ENCODE data around the gene KRTAP5-7. TPM values are rescaled to one million over a fixed set of nuclear protein-coding genes. Genes with fewer than 3 reads are reported as not detected.

Gene KRTAP5-7
- total RNA-seq, 3 donors from 2014 or later (not counting 1 experiment from before 2014, with no cell fraction given), result 0.19 to 0.25 TPM; not detected in 1

DNA sequence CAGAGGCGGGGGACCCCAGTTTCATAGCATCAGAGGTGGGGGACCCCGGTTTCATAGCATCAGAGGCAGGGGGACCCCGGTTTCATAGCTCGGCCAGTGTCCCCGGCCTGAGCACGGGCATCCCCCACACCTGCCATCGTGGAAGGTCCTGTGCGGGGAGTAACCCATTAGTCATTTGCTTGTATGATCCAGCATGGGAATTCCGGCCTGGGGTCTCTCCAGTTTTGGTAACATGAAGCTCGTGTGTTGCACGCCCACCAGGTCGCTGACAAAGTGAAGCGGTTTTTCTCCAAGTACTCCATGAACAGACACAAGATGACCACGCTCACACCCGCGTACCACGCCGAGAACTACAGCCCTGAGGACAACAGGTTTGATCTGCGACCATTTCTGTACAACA is 29.0 kb upstream of the KRTAP5-7 start:
- H3K4me3 Mint-ChIP-seq, result no peak overlapping the region
- Histone ChIP-seq H3K27me3 (ENCODE audit: control insufficient read depth, insufficient read depth, low read length) (no peaks in the 10 kb centered on the region), H3K36me3 (ENCODE audit: control insufficient read depth, insufficient read depth, low read length) (peaks cover 66% of the 10 kb centered on the region), H3K4me3 (ENCODE audit: low read length) (no peak overlapping the region), H3K4me1 (ENCODE audit: control insufficient read depth, insufficient read depth, low read length) (no peaks in the 10 kb centered on the region), H3K9me3 (ENCODE audit: control insufficient read depth, insufficient read depth, low read length) (no peaks in the 10 kb centered on the region), H3K27ac (ENCODE audit: low read length) (no peak overlapping the region)
- 96% methylated on average over 19 of the region's 19 CpGs for WGBS (ENCODE audit: insufficient coverage)
- no peaks in the 10 kb centered on the region for H3K9me3 Mint-ChIP-seq
- peak in 1 of 2 donors; percentile 3 for DNase-seq
- no peaks in the 10 kb centered on the region for H3K27me3 Mint-ChIP-seq (ENCODE audit: low read depth in 2 of 2)
- H3K4me1 Mint-ChIP-seq, result no peaks in the 10 kb centered on the region
- no peak overlapping the region for H3K27ac Mint-ChIP-seq
- no peak for TF ChIP-seq CTCF (IDR thresholded peaks at IDR 0.05)
- intact Hi-C loops (cut with micrococcal nuclease), result no loop called here
- peaks cover 14% of the 10 kb centered on the region for H3K36me3 Mint-ChIP-seq
- no peak for ATAC-seq

DNA sequence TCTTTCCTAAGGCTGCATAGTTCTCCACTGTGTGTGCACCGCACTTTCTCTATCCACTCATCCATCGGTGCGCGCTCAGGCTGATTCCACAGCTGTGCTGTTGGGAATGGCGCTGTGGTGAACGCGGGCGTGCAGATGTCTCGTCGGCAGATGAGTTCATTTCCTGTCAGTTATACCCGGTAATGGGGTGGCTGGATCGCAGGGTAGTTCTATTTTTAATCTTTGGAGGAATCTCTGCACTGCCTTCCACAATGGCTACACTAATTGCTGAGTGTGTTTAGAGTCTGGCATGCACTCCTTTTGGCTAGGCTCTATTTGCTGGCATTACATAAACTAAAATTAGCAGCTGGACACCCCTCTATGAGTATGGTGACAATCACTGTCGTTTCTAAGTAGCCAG is 27.9 kb upstream of the KRTAP5-7 start:
- no peaks in the 10 kb centered on the region for H3K27me3 Mint-ChIP-seq (ENCODE audit: low read depth in 2 of 2)
- H3K4me3 Mint-ChIP-seq, result no peak overlapping the region
- ATAC-seq (no peak), DNase-seq (no peak)
- peaks cover 67% of the 10 kb centered on the region for H3K36me3 ChIP-seq (ENCODE audit: control insufficient read depth, insufficient read depth, low read length)
- H3K27ac ChIP-seq (ENCODE audit: low read length), result no peak overlapping the region
- no peaks in the 10 kb centered on the region for H3K9me3 Mint-ChIP-seq
- WGBS (ENCODE audit: insufficient coverage), result 78% methylated on average over 13 of the region's 13 CpGs
- H3K4me1 ChIP-seq (ENCODE audit: control insufficient read depth, insufficient read depth, low read length), result no peaks in the 10 kb centered on the region
- H3K4me1 Mint-ChIP-seq, result no peaks in the 10 kb centered on the region
- H3K27ac Mint-ChIP-seq, result no peak overlapping the region
- H3K36me3 Mint-ChIP-seq, result peaks cover 14% of the 10 kb centered on the region
- no peak for TF ChIP-seq CTCF (IDR thresholded peaks at IDR 0.05)
- intact Hi-C loops (cut with micrococcal nuclease), result no loop called here
- no peak overlapping the region for H3K4me3 ChIP-seq (ENCODE audit: low read length)
- no peaks in the 10 kb centered on the region for H3K27me3 ChIP-seq (ENCODE audit: control insufficient read depth, insufficient read depth, low read length)
- H3K9me3 ChIP-seq (ENCODE audit: control insufficient read depth, insufficient read depth, low read length), result no peaks in the 10 kb centered on the region

- H3K36me3 ChIP-seq (ENCODE audit: control insufficient read depth, insufficient read depth, low read length), result peaks cover 72% of the 10 kb centered on the region
- no peak for TF ChIP-seq CTCF (IDR thresholded peaks at IDR 0.05)
- no peaks in the 10 kb centered on the region for H3K9me3 ChIP-seq (ENCODE audit: control insufficient read depth, insufficient read depth, low read length)
- ATAC-seq (no peak), DNase-seq (no peak)
- Mint-ChIP-seq H3K27ac (no peak overlapping the region), H3K9me3 (no peaks in the 10 kb centered on the region), H3K27me3 (ENCODE audit: low read depth in 2 of 2) (no peaks in the 10 kb centered on the region), H3K4me3 (no peak overlapping the region), H3K4me1 (peaks cover 0 to 2% of the 10 kb centered on the region in 2 donors), H3K36me3 (peaks cover 14% of the 10 kb centered on the region)
- intact Hi-C loops (cut with micrococcal nuclease), result no loop called here
- no peak overlapping the region for H3K4me3 ChIP-seq (ENCODE audit: low read length)
- 93% methylated on average over 6 of the region's 6 CpGs for WGBS (ENCODE audit: insufficient coverage)
- H3K27ac ChIP-seq (ENCODE audit: low read length), result no peak overlapping the region
- H3K4me1 ChIP-seq (ENCODE audit: control insufficient read depth, insufficient read depth, low read length), result no peaks in the 10 kb centered on the region
- H3K27me3 ChIP-seq (ENCODE audit: control insufficient read depth, insufficient read depth, low read length), result no peaks in the 10 kb centered on the region
These were observed 27.5 kb upstream of the KRTAP5-7 start for GRCh38 chr11:71499546-71499945.

DNA sequence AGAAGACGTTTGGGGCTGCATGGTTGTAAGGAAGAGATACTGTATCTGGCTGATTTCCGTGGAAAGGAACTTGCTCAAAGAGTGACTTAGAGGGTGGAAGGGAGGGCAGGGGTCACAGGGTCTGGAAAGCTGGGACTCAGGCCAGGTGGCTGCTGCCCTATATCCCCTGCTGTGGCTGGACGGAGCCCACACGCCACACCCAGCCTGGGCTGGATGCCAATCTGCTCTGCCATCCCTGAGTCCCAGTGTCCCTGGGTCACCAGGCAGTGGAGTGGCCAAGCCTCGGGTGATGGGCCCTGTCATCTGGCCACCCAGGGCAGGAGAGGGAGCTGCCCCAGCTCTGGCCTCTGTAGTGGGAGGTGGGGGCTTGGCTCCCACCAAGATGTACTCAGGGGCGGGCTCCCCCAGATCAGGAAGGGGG is 26.5 kb upstream of the KRTAP5-7 start:
- peaks cover 6% of the 10 kb centered on the region for H3K36me3 Mint-ChIP-seq

More for the DNA sequence above, 26.5 kb upstream of the KRTAP5-7 start:
- TF ChIP-seq CTCF (IDR thresholded peaks at IDR 0.05), result no peak
- Mint-ChIP-seq H3K4me3 (no peak overlapping the region), H3K4me1 (peaks cover 0 to 4% of the 10 kb centered on the region in 2 donors), H3K27ac (no peak overlapping the region), H3K27me3 (ENCODE audit: low read depth in 2 of 2) (no peaks in the 10 kb centered on the region), H3K9me3 (no peaks in the 10 kb centered on the region)
- Histone ChIP-seq H3K9me3 (ENCODE audit: control insufficient read depth, insufficient read depth, low read length) (no peaks in the 10 kb centered on the region), H3K27ac (ENCODE audit: low read length) (no peak overlapping the region), H3K36me3 (ENCODE audit: control insufficient read depth, insufficient read depth, low read length) (peaks cover 66% of the 10 kb centered on the region), H3K4me3 (ENCODE audit: low read length) (no peak overlapping the region), H3K4me1 (ENCODE audit: control insufficient read depth, insufficient read depth, low read length) (no peaks in the 10 kb centered on the region), H3K27me3 (ENCODE audit: control insufficient read depth, insufficient read depth, low read length) (no peaks in the 10 kb centered on the region)
- no peak for ATAC-seq
- no peak for DNase-seq
- intact Hi-C loops (cut with micrococcal nuclease), result no loop called here
- WGBS (ENCODE audit: insufficient coverage), result 90% methylated on average over 6 of the region's 6 CpGs

All from natural killer cell (primary cell).